Neuronal stem cell (in vitro differentiated cells): ENCODE data around the gene CYTH1.

Experiments used
- DNase-seq: peaks from one replicate; pipeline ENCODE4 v3.0.0-alpha.2; 2013; ENCODE audit warnings: low spot score
- H2AFZ ChIP-seq: one replicate; pipeline ENCODE4 v1.6.1; 2013; ENCODE audit warnings: mild to moderate bottlenecking, low read length, inconsistent platforms
- H2AK5ac ChIP-seq: 2 replicates; pipeline ENCODE4 v1.6.1; 2013; ENCODE audit warnings: low read depth, mild to moderate bottlenecking, inconsistent platforms, low read length, moderate library complexity, mixed read lengths
- H2BK120ac ChIP-seq: 2 replicates; pipeline ENCODE4 v1.6.1; 2013; ENCODE audit warnings: low read depth, mild to moderate bottlenecking, inconsistent platforms, low read length, moderate library complexity, mixed read lengths
- H2BK12ac ChIP-seq: one replicate; pipeline ENCODE4 v1.6.1; 2013; ENCODE audit warnings: low read length, inconsistent platforms
- H2BK15ac ChIP-seq: 2 replicates; pipeline ENCODE4 v1.6.1; 2013; ENCODE audit warnings: mild to moderate bottlenecking, low read length, inconsistent platforms, mixed read lengths
- H2BK5ac ChIP-seq: one replicate; pipeline ENCODE4 v1.6.1; 2013; ENCODE audit warnings: inconsistent platforms, mild to moderate bottlenecking, low read length, moderate library complexity
- H3K14ac ChIP-seq: one replicate; pipeline ENCODE4 v1.6.1; 2013; ENCODE audit warnings: low read length, inconsistent platforms
- H3K18ac ChIP-seq: 2 replicates; pipeline ENCODE4 v1.6.1; 2013; ENCODE audit warnings: low read length, inconsistent platforms
- H3K23ac ChIP-seq: 2 replicates; pipeline ENCODE4 v1.6.1; 2013; ENCODE audit warnings: low read depth, mild to moderate bottlenecking, mixed read lengths, low read length, inconsistent platforms; ENCODE audit not compliant: poor library complexity
- H3K27ac ChIP-seq: replicated peaks from 3 replicates; pipeline ENCODE4 v1.5.1; 2013; ENCODE audit warnings: low read length, inconsistent platforms
- H3K27me3 ChIP-seq, 3 experiments: 2 replicates each; pipeline ENCODE4 v1.6.1; 2013; ENCODE audit warnings: low read length in 3 of 3, mild to moderate bottlenecking in 2 of 3, inconsistent platforms in 1 of 3, low read depth in 1 of 3, mixed read lengths in 1 of 3, moderate library complexity in 1 of 3; ENCODE audit not compliant: control insufficient read depth in 3 of 3, insufficient read depth in 3 of 3
- H3K36me3 ChIP-seq, 2 donors: replicated peaks in 1 of 2; 2 replicates each; pipeline ENCODE4 v1.6.1; 2013; ENCODE audit warnings: low read length in 2 of 2; ENCODE audit not compliant: control insufficient read depth in 2 of 2, insufficient read depth in 2 of 2
- H3K4ac ChIP-seq: 2 replicates; pipeline ENCODE4 v1.6.1; 2013; ENCODE audit warnings: inconsistent platforms, mild to moderate bottlenecking, low read length, moderate library complexity
- H3K4me1 ChIP-seq, 2 donors: 1 replicate in 1 of 2; 2 replicates in 1 of 2; pipeline ENCODE4 v1.6.1; 2013; ENCODE audit warnings: low read length in 2 of 2, low read depth in 1 of 2; ENCODE audit not compliant: control insufficient read depth in 2 of 2, insufficient read depth in 1 of 2
- H3K4me2 ChIP-seq: one replicate; pipeline ENCODE4 v1.6.1; 2013; ENCODE audit warnings: mild to moderate bottlenecking, low read length, inconsistent platforms; ENCODE audit not compliant: insufficient read depth, poor library complexity, severe bottlenecking
- H3K4me3 ChIP-seq, 2 donors: 2 replicates each; pipeline ENCODE4 v1.5.1; 2013; ENCODE audit warnings: low read length in 2 of 2, mild to moderate bottlenecking in 2 of 2, inconsistent platforms in 1 of 2, moderate library complexity in 1 of 2
- H3K79me1 ChIP-seq: one replicate; pipeline ENCODE4 v1.6.1; 2013; ENCODE audit warnings: low read depth, mild to moderate bottlenecking, inconsistent platforms, low read length, moderate library complexity
- H3K9ac ChIP-seq: one replicate; pipeline ENCODE4 v1.6.1; 2013; ENCODE audit warnings: mild to moderate bottlenecking, low read depth, low read length, inconsistent platforms; ENCODE audit not compliant: poor library complexity
- H3K9me3 ChIP-seq, 2 donors: replicated peaks in 1 of 2; 2 replicates each; pipeline versions ENCODE3 to v1.6.1; 2013; ENCODE audit warnings: low read length in 2 of 2, mild to moderate bottlenecking in 2 of 2, inconsistent platforms in 1 of 2, low read depth in 1 of 2, mixed read lengths in 1 of 2, moderate library complexity in 1 of 2; ENCODE audit not compliant: control insufficient read depth in 2 of 2, insufficient read depth in 1 of 2
- H4K8ac ChIP-seq: one replicate; pipeline ENCODE4 v1.6.1; 2013; ENCODE audit warnings: low read depth, mild to moderate bottlenecking, inconsistent platforms, low read length, moderate library complexity
- H4K91ac ChIP-seq: one replicate; pipeline ENCODE4 v1.6.1; 2013; ENCODE audit warnings: low read length, low read depth, mild to moderate bottlenecking, inconsistent platforms; ENCODE audit not compliant: poor library complexity
- whole genome bisulfite sequencing, 2 donors: extraction: QIAGEN DNeasy Blood & Tissue Kit; methylation state at CpG; one replicate each; pipeline ENCODE4 v1.1.7; 2013; ENCODE audit warnings: missing lambda C conversion rate in 2 of 2, mixed read lengths in 1 of 2; ENCODE audit not compliant: insufficient read length in 2 of 2, insufficient replicate concordance in 1 of 2; ENCODE audit errors: extremely low coverage in 2 of 2; 5-methylcytosine and 5-hydroxymethylcytosine counted together

The CYTH1 gene

GRCh38 chr17:78687944-78688343 lies 94.1 kb downstream of the CYTH1 start:
- no peak overlapping the region for H3K14ac ChIP-seq
- no peak overlapping the region for H3K4me3 ChIP-seq
- H3K4ac ChIP-seq, result no peak overlapping the region
- H4K8ac ChIP-seq, result no peak overlapping the region
- peaks cover 3 to 7% of the 10 kb centered on the region in 2 donors for H3K9me3 ChIP-seq
- no peak overlapping the region for H3K27ac ChIP-seq
- peaks cover 0 to 1% of the 10 kb centered on the region in 2 donors for H3K4me1 ChIP-seq
- H3K36me3 ChIP-seq, result peaks cover 10 to 67% of the 10 kb centered on the region in 2 donors
- no peak for DNase-seq
- no CpG with 5 or more reads among the region's 7 CpGs for WGBS, 2 donors
- H4K91ac ChIP-seq, result no peak overlapping the region
- no peak overlapping the region for H3K18ac ChIP-seq
- H3K9ac ChIP-seq, result no peak overlapping the region
- H2BK120ac ChIP-seq, result no peak overlapping the region
- no peak overlapping the region for H2AFZ ChIP-seq
- H3K79me1 ChIP-seq, result no peaks in the 10 kb centered on the region
- H3K23ac ChIP-seq, result no peak overlapping the region
- no peak overlapping the region for H2BK15ac ChIP-seq
- H3K27me3 ChIP-seq, result no peaks in the 10 kb centered on the region
- H2AK5ac ChIP-seq, result no peak overlapping the region
- no peak overlapping the region for H3K4me2 ChIP-seq
- H2BK12ac ChIP-seq, result no peak overlapping the region
- no peak overlapping the region for H2BK5ac ChIP-seq

GRCh38 chr17:78687125-78687524 lies 94.9 kb downstream of the CYTH1 start:
- Histone ChIP-seq H3K4ac (no peak overlapping the region), H3K27me3 (no peaks in the 10 kb centered on the region), H3K23ac (no peak overlapping the region), H2BK15ac (no peak overlapping the region), H2BK120ac (no peak overlapping the region), H2AK5ac (no peak overlapping the region), H3K14ac (no peak overlapping the region), H3K9ac (no peak overlapping the region), H3K4me3 (no peak overlapping the region), H2BK12ac (no peak overlapping the region), H3K27ac (no peak overlapping the region), H2AFZ (no peak overlapping the region), H4K8ac (no peak overlapping the region), H3K79me1 (no peaks in the 10 kb centered on the region), H3K4me2 (no peak overlapping the region), H3K18ac (no peak overlapping the region), H3K9me3 (peaks cover 3 to 7% of the 10 kb centered on the region in 2 donors), H2BK5ac (no peak overlapping the region), H4K91ac (no peak overlapping the region), H3K36me3 (peaks cover 5 to 59% of the 10 kb centered on the region in 2 donors), H3K4me1 (peaks cover 0 to 6% of the 10 kb centered on the region in 2 donors)
- no peak for DNase-seq
- no CpG with 5 or more reads among the region's 3 CpGs for WGBS, 2 donors

- H2BK12ac ChIP-seq, result no peak overlapping the region
- no peak overlapping the region for H3K4me2 ChIP-seq
- H3K4me1 ChIP-seq, result peaks cover 0 to 6% of the 10 kb centered on the region in 2 donors
- WGBS, 2 donors, result no CpG with 5 or more reads among the region's 6 CpGs
- no peak overlapping the region for H3K14ac ChIP-seq
- H2BK120ac ChIP-seq, result no peak overlapping the region
- H3K4me3 ChIP-seq, result no peak overlapping the region
- H3K79me1 ChIP-seq, result no peaks in the 10 kb centered on the region
- H3K9ac ChIP-seq, result no peak overlapping the region
- H4K8ac ChIP-seq, result no peak overlapping the region
- H2BK5ac ChIP-seq, result no peak overlapping the region
- H2BK15ac ChIP-seq, result no peak overlapping the region
- H4K91ac ChIP-seq, result no peak overlapping the region
- DNase-seq, result no peak
- H3K9me3 ChIP-seq, result peaks cover 0 to 4% of the 10 kb centered on the region in 2 donors
- H3K4ac ChIP-seq, result no peak overlapping the region
- H3K27me3 ChIP-seq, result no peaks in the 10 kb centered on the region
- peaks cover 7 to 50% of the 10 kb centered on the region in 2 donors for H3K36me3 ChIP-seq
- H3K23ac ChIP-seq, result no peak overlapping the region
- H3K18ac ChIP-seq, result no peak overlapping the region
- no peak overlapping the region for H3K27ac ChIP-seq
- no peak overlapping the region for H2AFZ ChIP-seq
- no peak overlapping the region for H2AK5ac ChIP-seq
Observed at GRCh38 chr17:78684026-78684425, 98.0 kb downstream of the CYTH1 start.

- no CpG with 5 or more reads among the region's 5 CpGs for WGBS, 2 donors
- Histone ChIP-seq H2AFZ (no peak overlapping the region), H2BK120ac (no peak overlapping the region), H3K4me3 (no peak overlapping the region), H2BK15ac (no peak overlapping the region), H3K18ac (no peak overlapping the region), H3K79me1 (no peaks in the 10 kb centered on the region), H3K4me2 (no peak overlapping the region), H4K8ac (no peak overlapping the region), H2BK12ac (no peak overlapping the region), H3K9ac (no peak overlapping the region), H3K4me1 (peaks cover 0 to 6% of the 10 kb centered on the region in 2 donors), H3K14ac (no peak overlapping the region), H3K27me3 (no peaks in the 10 kb centered on the region), H3K9me3 (peaks cover 0 to 4% of the 10 kb centered on the region in 2 donors), H3K36me3 (peaks cover 6 to 50% of the 10 kb centered on the region in 2 donors), H2AK5ac (no peak overlapping the region), H3K23ac (no peak overlapping the region), H3K27ac (no peak overlapping the region), H4K91ac (no peak overlapping the region), H2BK5ac (no peak overlapping the region), H3K4ac (no peak overlapping the region)
- no peak for DNase-seq
Observed at GRCh38 chr17:78683408-78683961, 98.6 kb downstream of the CYTH1 start.
